HG03432 (cell line): ENCODE measurements around the gene DIDO1.

Experiments used
- ATAC-seq: cut with Tn5 transposase; IDR thresholded peaks from one replicate; pipeline ENCODE4 v1.9.1; 2021; ENCODE audit warnings: mild to moderate bottlenecking, moderate library complexity; ENCODE audit not compliant: unreplicated experiment

DIDO1 gene

DNA sequence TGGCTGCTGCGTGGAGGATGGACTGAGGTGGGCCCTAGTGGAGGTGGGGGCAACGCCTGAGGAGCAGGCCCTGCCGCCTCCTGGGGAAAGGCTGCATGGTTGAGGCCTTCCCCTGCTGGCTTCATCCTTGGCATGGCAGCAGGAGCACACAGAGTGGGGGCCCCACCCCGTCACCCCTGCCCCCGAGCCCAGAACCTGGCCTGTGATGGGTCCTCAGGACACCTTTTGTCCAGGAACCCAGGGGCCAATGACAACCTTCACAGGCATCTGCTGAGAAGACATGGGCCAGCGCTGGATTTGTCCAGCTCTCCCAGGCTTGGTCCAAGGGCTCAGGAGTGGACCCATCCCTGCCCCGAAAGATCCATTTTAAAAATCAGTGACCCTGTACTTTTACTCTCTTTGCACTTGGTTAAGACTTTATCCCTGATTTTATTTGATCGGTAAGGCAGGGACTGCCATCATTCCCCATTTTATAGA is 25.6 kb upstream of the DIDO1 start:
- no peak for ATAC-seq

DNA sequence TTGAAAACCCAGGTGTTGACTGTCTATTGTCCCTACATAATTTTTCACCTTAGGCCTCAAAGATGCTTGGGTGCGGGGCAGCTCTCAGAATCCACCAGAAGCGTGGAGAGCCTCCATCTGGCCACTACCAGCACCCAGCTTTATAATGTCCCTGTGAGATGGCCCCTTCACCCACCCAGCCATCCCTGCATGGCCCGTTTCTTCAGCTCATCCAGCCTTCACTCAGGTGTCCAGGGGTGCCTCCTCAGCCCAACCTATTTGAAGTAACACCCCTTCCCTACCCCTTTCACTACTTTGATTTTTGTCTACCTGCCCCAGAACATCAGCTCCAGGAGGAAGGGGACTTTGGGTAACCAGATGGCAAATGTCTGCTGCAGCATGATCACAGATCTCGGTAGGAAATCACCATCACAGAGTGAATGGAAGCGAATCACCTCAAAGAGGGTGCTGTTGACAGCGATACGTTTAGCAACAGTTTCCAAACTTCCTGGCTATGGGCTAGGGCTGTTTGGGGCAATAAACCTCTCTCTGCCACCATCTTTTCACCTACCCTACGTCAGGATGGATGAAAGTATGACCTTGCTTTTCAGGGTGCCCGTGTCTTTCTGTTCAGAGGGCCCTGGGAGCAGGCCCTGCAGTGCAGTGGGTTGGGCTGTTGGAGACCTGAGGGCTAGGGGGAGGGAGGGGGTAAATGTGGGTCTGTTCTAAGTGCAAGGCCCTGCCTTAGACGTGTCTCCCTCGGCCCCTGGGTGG is 25.0 kb upstream of the DIDO1 start:
- ATAC-seq = no peak

DNA sequence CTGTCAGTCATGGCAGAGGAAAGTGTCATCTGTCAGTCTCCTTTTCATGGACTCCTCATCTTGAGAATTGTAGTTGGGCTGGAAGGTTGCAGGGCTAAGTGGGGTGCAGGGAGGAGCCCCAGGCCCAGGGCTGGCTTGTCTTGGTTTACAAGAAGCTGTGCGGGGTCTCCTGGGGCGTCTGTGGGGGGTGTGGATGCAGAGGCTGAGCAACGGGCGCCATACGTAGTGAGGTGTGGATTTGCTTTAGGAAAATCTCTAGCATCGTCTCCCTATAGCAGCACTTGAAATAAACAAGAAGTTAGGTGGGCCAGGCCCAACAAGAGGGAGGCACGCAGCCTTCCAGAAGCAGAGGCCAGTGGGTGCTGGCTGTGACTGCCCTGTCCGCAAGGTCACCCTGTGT is 24.4 kb upstream of the DIDO1 start:
- ATAC-seq = no peak

DNA sequence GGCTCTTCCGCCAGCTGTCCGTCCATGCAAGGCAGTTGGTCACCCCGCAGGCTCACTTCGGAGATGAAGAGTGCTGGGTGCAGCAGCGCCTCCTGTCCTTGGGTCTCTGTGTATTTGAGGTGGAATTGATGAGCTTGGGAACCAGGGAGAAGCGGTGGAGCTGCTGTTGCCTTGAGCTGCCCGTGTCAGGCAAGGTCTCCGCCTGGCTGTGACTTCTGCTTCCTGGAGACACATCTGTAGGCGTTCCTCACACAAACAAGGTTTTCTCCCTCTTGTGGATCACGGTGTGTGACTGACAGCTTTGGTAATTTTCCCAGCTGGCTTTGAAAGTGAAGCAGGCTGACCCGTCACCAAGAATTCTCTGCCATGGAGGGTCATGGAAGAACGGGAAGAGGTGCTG is 23.7 kb upstream of the DIDO1 start:
- ATAC-seq = no peak

DNA sequence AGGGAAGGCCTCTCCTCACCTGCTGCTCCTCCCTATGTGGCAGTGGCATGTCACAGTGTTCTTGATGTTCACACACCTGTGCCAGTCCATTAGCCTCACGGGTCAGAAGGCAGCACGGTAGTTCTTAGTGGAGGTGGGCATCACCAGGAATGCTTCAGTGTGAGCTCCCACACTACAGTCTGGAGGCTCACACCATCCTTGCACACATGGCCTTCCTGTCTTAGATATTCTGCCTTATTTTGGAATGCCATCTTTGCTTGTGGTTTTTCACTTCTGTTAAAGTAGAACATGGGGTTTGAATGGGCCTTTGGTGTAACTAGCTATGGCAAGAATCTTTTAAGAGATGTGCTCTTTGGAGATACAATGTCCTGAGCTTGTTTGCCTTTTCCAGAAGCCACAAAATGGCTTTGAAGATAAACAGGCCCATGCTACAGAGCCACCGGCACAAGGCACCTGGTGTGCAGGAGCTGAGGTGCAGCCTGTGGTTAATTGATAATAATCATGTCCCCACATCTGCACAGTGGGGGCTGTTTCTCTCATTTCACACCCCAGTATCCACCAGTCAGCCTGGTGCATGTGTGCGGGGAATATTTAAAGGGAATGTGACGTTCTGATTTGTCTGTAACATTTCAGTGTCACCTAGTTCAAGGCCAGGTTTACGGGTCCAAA is 23.0 kb upstream of the DIDO1 start:
- ATAC-seq = no peak

DNA sequence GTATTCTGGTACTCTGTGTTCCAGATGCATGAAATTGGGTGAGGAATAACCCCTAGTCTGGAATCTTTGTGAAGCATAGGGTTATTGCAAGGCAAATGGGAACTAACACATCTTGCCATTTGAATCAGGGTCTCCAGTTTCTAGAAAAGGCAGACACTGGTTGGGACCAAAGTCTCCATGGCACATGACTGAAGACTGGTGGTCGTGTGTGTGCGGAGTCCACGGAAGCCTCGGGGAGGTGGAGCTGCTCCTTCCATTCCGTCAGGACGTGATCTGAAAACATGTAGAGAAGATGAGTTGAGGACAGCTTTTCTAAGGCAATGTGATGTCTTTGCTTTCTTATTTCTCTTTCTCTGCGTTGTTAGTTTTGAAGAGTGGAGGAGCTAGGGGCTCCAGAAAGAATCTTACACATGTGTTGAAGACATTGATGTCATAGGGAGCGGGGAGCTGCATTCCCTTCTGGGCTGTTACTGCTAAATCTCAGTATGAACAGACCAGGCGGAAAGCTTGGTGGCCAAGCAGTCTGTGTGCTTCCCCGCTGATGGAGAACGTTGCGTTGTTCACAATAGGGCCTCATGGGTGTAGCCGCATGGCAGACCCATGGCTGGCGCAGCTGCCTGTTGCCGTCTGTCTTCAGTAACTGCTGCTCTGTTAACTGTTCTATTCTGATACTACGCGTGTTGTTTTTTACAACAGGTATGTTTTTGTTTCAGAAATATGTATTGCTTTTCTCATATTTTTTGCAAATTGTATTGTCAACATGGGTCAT is 21.4 kb upstream of the DIDO1 start:
- no peak for ATAC-seq

DNA sequence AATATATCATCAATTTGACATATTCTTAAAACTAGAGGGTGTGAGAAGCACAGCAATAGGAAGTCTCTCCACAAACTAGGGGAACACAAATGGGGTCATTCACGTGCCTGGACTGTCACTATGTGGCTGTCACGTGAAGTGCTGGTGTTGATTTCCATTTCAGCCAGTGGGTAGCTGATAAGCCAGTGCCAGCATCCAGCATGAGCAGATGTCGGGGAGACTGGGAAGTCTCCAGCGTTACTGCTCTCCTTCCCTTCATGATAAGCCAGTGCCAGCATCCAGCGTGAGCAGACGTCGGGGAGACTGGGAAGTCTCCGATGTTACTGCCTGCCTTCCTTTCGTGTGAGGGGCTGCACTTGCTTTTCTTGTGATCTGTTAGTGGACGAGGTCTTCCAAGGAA is 20.6 kb upstream of the DIDO1 start:
- no peak for ATAC-seq

DNA sequence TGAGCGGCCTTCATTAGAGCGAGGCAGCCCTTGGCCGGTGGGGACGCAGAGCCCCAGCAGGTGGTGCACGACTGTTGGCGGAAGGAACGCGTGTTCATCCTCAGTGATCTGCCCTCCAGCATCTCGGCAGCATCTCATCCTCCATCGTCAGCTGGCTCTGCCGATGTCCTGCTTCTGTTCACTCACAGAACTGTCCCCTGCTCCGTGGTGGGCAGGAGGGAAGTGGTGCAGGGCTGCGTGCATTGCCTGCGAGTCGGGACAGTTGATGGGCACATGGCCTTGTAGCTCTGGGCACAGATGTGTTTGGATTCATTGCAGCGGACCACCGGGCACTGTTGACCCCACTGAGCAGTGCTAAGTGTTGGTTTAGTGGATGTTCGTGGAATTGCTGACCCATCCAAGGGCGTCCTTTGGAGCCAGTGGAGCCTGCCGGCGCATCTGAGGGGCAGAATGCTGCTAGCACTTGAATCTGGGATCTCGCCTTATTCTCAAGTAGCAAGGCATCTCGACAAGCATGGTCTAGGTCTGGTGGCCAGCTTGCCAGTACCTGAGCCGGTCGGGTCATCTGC is 19.6 kb upstream of the DIDO1 start:
- no peak for ATAC-seq

DNA sequence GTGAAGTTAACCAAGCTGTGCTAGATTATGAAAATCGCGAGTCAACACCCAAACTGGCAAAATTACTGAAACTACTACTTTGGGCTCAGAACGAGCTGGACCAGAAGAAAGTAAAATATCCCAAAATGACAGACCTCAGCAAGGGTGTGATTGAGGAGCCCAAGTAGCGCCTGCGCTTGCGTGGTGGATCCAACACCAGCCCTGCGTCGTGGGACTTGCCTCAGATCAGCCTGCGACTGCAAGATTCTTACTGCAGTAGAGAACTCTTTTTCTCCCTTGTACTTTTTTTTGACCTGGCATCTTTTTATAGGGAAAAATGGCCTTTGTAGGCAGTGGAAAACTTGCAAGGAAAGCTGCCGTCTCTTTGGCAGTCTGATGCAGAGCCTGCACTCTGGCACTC is 18.4 kb upstream of the DIDO1 start:
- ATAC-seq = no peak

DNA sequence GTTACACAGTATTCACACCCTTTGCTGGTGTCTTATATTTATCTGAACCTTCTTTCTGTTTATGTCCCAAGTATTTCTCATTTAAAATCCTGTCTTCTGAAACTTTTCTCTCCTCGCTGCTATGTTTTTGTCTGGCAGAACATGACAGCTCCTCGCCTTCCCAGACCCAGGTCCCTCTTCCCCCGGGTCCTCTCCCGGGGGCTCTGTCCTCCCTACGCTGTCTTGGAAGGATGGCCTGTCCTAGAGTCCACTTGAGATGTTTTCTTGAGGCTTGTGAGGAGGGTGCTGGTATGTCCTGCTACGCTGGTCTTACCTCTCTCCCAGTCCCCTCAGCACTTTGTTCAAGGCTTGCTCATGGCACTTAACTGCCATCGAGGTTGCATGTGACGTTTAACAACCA is 17.9 kb upstream of the DIDO1 start:
- ATAC-seq = no peak

DNA sequence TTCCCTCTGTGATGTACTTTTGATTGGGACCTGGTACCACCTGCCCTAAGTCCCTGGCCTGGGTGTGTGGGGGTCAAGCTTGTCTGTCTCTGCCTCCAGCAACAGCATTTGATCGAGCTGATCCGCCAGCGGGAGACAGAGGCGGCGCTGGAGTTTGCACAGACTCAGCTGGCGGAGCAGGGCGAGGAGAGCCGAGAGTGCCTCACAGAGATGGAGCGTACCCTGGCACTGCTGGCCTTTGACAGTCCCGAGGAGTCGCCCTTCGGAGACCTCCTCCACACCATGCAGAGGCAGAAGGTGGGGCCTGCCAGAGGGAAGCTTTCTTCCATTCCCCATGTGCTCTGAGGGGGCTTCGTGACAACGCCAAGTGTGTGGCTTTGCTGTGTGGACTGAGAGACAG is 17.1 kb upstream of the DIDO1 start:
- no peak for ATAC-seq

DNA sequence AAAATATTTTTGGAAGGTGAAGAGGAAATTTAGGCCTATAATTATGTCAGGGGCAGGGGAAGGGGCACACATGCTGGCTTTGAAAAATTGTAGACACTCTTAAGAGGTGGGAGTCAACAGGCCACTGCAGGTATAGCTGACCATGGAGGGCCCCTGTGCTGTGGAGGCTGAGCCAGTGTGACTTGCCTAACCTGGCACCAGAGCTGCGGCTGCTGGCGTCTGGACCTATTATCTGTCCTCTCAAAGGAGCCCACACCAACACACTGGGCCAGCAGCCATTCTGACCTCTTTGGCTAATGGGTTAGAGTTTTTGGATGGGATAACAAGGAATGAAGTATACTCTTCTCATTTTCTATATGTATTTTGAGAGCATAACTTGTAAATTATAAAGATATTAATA is 16.2 kb upstream of the DIDO1 start:
- no peak for ATAC-seq

DNA sequence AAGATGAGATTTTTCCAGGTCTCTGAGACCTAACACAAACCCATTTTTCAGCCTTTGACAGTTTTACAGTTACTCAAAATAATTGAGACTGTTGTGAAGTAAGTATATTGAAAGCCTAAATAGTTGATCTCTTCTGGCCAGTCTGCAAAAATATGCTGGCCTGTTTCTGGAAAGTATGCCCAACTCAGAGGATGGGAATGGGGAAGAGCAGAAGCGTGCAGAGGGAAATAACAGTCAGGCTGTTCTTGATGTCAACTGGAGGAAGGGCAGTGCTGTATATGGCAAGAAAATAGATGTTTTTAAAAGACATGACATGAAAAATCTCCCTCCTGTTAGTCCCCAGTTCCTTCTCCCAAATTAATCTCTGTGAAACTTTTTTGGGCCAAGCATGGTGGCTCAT is 15.5 kb upstream of the DIDO1 start:
- ATAC-seq = no peak

DNA sequence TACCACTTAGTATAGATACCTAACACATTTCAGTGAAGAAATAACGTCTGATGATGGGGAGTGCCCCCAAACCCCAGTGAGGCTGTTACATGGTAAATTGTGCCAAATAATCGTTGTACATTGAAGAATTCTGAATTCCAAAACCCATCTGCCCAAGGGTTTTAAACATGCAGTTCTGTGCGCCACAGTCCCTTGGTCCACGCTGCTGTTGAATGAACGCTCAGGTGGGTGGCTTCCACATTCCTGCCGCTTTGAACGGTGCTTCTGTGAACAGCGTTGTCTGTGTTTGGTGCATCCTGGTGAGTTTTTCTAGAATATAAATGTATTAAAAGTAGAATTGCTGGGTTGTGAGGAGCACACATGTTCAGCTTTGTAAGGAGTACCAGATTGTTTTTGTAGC is 14.6 kb upstream of the DIDO1 start:
- no peak for ATAC-seq

DNA sequence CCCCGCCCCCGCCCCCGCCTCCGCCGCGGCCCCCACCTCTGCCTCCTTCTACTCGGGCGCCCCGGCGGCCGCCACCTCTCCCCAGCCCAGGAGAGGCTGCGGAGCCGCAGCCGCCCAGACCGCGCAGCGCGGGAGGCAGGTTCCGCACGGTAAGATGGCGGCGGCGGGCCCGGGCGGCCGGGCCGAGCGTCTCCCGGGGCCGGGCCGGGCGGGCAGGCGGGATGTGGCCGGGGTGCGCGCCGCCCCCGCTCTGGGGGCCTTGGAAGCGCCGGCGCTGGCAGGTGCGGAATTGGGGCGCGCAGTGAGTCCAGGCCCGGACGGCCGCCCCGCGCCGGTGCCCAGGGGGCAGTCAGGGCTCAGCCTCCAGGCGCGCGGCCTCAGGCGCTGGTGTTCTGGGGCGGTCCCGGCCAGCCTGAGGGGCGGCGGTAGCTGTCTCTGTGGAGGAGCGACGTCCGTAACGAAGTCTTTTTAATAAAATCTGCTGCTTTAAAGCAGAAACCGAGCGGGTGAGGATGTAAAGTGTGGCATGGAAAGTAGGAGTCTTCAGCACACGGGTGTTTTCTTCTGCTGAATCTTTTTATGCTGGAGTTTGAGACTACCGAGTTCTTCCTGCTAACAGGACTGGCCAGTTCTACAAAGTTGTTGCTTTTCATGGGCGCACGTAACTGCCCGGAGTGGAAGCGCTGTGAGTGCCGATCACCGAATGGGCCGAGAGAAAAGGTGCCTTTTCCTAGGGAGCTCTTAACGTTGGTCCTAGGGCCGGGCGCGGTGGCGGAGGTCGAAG is 12.0 kb upstream of the DIDO1 start, which contains the start of gene GID8:
Gene GID8, plus strand, starts transcription at position 43 of the 784 bp plus-strand sequence. CDS start 3,356 bp downstream, outside the sequence.
- ATAC-seq = peak; percentile 57

DNA sequence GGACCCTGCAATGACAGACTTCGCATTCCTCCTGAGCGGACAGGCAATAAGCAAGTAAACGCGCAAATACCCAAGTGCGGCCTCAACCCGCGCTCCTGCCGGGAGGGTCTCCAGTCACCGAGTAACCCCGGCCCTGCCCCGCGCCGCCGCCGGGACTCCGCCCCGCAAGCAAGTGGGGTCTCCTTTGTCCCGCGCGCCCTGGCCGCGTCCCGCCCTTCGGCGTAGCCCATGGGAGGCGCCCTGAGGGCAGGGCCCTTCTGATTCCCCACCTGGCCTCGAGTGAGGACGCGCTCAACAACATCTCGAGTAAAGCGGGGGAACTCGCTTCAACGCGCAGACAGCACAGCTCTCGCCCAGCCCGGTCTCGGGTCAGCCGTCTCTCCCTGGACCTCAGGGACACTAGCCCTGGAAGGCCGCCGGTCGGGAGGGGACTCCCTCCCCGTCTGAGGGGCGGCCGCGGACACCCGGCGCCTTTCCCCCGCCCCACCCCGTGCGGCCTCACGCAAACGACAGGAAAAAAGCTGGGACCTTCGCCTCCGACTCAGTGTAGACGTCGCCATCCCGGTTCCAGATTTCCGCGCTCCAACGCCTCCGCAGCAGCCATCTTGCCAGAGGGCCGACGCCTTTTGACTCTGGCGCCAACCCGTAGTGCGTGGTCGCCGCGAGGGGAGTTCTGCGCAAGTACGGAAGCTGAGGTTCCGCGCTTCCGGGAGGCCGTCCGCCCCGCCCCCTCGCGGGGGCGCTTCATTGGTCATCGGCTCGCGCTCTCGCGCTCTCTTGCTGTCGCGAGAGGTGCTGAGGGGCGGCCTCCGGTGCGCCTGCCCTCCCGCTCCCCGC is 11.2 kb upstream of the DIDO1 start:
- peak; percentile 85 for ATAC-seq

DNA sequence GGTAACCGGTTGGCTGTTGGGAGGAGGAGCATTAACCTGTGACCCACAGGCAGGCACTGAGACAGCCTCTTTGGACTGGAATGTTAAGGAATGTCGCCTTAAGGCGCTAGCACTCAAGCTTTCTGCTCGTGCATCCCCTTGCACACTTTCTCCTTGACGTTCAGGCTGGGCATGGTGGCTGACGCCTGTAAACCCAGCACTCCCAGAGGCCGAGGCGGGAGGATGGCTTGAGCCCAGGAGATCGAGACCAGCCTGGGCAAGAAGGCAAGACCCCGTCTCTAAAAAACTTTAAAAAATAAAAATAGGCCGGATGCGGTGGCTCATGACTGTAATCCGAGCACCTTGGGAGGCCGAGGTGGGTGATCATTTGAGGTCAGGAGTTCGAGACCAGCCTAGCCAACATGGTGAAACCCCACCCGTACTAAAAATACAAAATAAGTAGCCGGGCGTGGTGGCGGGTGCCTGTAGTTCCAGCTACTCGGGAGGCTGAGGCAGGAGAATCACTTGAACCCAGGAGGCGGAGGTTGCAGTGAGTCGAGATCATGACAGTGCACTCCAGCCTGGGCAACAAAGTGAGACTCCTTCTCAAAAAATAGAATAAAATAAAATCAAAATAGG is 9.8 kb upstream of the DIDO1 start:
- ATAC-seq = no peak

DNA sequence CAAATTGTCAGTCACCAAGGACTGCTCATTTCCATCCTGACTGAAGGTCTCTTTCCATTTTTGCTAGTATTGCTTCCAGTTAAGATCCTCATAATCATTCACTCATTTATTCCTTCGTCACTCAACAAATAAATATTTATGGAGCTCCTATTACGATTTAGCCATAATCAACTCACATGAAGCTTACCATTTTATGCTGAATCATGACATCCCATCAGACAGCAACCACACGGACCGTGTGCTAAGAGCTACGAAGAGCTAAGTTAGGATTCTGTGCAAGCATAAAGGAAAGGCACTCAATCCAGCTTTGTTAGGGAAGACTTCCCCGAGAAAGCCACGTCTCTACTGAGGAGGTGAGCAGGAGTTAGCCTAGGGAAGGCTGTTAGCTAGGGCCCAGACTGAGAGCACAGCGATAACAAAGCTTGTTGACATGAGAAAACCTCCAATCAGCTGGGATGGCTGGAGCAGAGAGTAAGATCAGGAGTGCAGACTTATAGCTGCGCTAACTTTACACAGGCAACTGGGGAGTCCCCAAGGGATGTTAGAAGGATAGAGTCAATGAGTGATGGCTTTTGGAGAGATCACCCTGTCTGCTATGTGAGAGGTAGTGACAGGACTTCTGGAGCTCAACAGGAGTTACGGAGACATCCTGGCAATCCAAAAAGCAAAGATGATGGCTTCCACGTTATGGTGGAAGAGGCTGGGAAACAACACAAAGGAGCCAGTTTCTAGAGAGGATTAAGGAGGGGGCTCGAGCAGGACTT is 9.1 kb upstream of the DIDO1 start:
- ATAC-seq = no peak

DNA sequence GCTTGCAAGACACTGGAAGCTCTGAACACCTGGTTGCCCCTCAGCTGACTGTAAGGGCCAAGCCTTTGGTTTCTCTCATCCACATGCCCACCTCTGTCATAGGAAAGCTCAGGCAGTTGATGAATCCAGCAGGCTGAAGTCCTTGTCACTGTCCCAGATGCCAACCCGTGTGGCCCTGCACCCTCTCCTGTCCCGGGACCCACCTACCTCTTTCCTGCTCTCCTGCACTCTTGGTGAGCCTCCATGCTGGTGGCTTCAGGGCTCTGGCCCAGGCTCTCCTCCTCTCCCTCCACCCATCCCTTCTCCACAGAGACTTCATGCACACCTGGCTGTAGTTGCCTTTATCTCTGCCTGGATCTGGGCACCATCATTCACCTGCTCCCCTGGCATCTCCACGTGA is 7.7 kb upstream of the DIDO1 start:
- ATAC-seq = no peak
